Endothelial cell of umbilical vein (primary cell): ENCODE measurements around the gene CSNK2A3. TPM values are rescaled to one million over a fixed set of nuclear protein-coding genes. Genes with fewer than 3 reads are reported as not detected.

ENCODE experiments used
- BruUV-seq: library from RNA; stranded (reverse); fragments of 400-500 nt; replicated peaks from 2 replicates; lab custom pipeline; 2021; lab: Mats Ljungman, UMichigan
- CTCF ChIA-PET: fragments of 300-600, 350-600 bp; sonication (Branson Sonifier 250); formaldehyde crosslinking; loops from one replicate; lab custom pipeline; 2021; ENCODE audit warnings: antibody characterized with exemption, inconsistent platforms; lab: Charles Lee
- POLR2A ChIA-PET: fragments of 300-600, 350-600 bp; sonication (Branson Sonifier 250); formaldehyde crosslinking; loops from one replicate; lab custom pipeline; 2021; ENCODE audit warnings: antibody characterized with exemption, inconsistent platforms; lab: Charles Lee
- DNase-seq: peaks from one replicate; pipeline ENCODE4 v3.0.0-alpha.2; 2011; ENCODE audit warnings: low read depth, low spot score
- FAIRE-seq: peaks from 2 replicates; lab custom pipeline; 2011; peaks lifted over from hg19 to GRCh38; lab: Jason Lieb, UNC
- H2AFZ ChIP-seq: 2 replicates; pipeline ENCODE4 v1.6.0; 2012; ENCODE audit warnings: low read depth, low read length, control low read depth, inconsistent platforms
- H3K27ac ChIP-seq: 2 replicates; pipeline ENCODE4 v1.5.1; 2011; ENCODE audit warnings: low read depth, mild to moderate bottlenecking, control low read depth, low read length, moderate library complexity; ENCODE audit not compliant: insufficient read depth
- H3K27me3 ChIP-seq, 2 experiments: 2 replicates each; pipeline versions ENCODE4 v1.6.0 to v1.6.1; 2011; ENCODE audit warnings: low read length in 2 of 2, mixed read lengths in 1 of 2; ENCODE audit not compliant: control insufficient read depth in 2 of 2, insufficient read depth in 2 of 2
- H3K36me3 ChIP-seq, 2 experiments: 2 replicates in 1 of 2; 3 replicates in 1 of 2; pipeline ENCODE4 v1.5.1; 2011; ENCODE audit warnings: low read length in 2 of 2, mild to moderate bottlenecking in 1 of 2, moderate library complexity in 1 of 2; ENCODE audit not compliant: control insufficient read depth in 2 of 2, insufficient read depth in 2 of 2; ENCODE audit errors: extremely low read depth in 1 of 2
- H3K4me1 ChIP-seq: 3 replicates; pipeline ENCODE4 v1.5.1; 2011; ENCODE audit warnings: mild to moderate bottlenecking, low read length; ENCODE audit not compliant: control insufficient read depth, insufficient read depth; ENCODE audit errors: extremely low read depth
- H3K4me2 ChIP-seq: 2 replicates; pipeline ENCODE4 v1.6.1; 2011; ENCODE audit warnings: low read length, control low read depth, mixed read lengths; ENCODE audit not compliant: insufficient read depth
- H3K4me3 ChIP-seq, 3 experiments: fragments of 200-600 bp in 1 of 3; sonication (generic), shearing (Covaris generic) in 1 of 3; replicated peaks in 1 of 3; 2 replicates each; pipeline ENCODE4 v1.5.1; 2011 to 2016; ENCODE audit warnings: control low read depth in 3 of 3, low read length in 3 of 3, mild to moderate bottlenecking in 2 of 3, inconsistent platforms in 1 of 3, low read depth in 1 of 3, moderate library complexity in 1 of 3; ENCODE audit not compliant: insufficient read depth in 1 of 3
- H3K79me2 ChIP-seq: 2 replicates; pipeline ENCODE4 v1.6.0; 2012; ENCODE audit warnings: low read length, inconsistent platforms; ENCODE audit not compliant: control insufficient read depth, insufficient read depth
- H3K9ac ChIP-seq: replicated peaks from 2 replicates; pipeline ENCODE3; 2011; ENCODE audit warnings: low read length, control low read depth; ENCODE audit not compliant: insufficient read depth; ENCODE audit errors: extremely low read depth
- H3K9me1 ChIP-seq: replicated peaks from 3 replicates; pipeline ENCODE4 v1.6.0; 2011; ENCODE audit warnings: mild to moderate bottlenecking, low read length; ENCODE audit not compliant: control insufficient read depth, insufficient read depth; ENCODE audit errors: extremely low read depth
- H3K9me3 ChIP-seq: replicated peaks from 2 replicates; pipeline ENCODE4 v1.5.1; 2012; ENCODE audit warnings: low read length, inconsistent platforms; ENCODE audit not compliant: control insufficient read depth, insufficient read depth
- H4K20me1 ChIP-seq: replicated peaks from 2 replicates; pipeline ENCODE3; 2011; ENCODE audit warnings: mild to moderate bottlenecking, low read length; ENCODE audit not compliant: control insufficient read depth, insufficient read depth; ENCODE audit errors: extremely low read depth
- EZH2 ChIP-seq: IDR thresholded peaks from 2 replicates; pipeline ENCODE4 v1.6.1; 2012; ENCODE audit warnings: borderline replicate concordance, low read depth, mild to moderate bottlenecking, moderate library complexity, low read length, inconsistent platforms; ENCODE audit not compliant: severe bottlenecking
- FOS ChIP-seq: IDR thresholded peaks from 2 replicates; pipeline ENCODE4 v1.6.1; 2011; ENCODE audit warnings: mild to moderate bottlenecking, low read length, moderate library complexity, borderline replicate concordance; ENCODE audit not compliant: insufficient read depth
- GATA2 ChIP-seq: IDR thresholded peaks from 2 replicates; pipeline ENCODE4 v1.7.0; 2011; ENCODE audit warnings: low read depth, mild to moderate bottlenecking, moderate library complexity, mixed read lengths, low read length; ENCODE audit not compliant: insufficient read length, insufficient read depth
- JUN ChIP-seq: IDR thresholded peaks from 2 replicates; pipeline ENCODE4 v1.6.1; 2011; ENCODE audit warnings: borderline replicate concordance, low read depth; ENCODE audit not compliant: insufficient read length, insufficient read depth
- MYC ChIP-seq: IDR thresholded peaks from one replicate; pipeline ENCODE4 v1.6.1; 2011; ENCODE audit warnings: mild to moderate bottlenecking, low read depth, low read length
- POLR2A ChIP-seq: IDR thresholded peaks from 2 replicates; pipeline ENCODE4 v1.6.1; 2012; ENCODE audit warnings: low read depth, mild to moderate bottlenecking, control low read depth, low read length
- POLR2AphosphoS5 ChIP-seq: IDR thresholded peaks from 2 replicates; pipeline ENCODE4 v1.6.1; 2012; ENCODE audit warnings: low read depth, mild to moderate bottlenecking, control low read depth, low read length, moderate library complexity; ENCODE audit not compliant: insufficient read depth
- dilution Hi-C: fragments of 300-500 bp; cut with MboI; formaldehyde crosslinking; loops from one replicate; pipeline ENCODE4 v1.15.0; 2019; ENCODE audit warnings: low sequenced_read_pairs; ENCODE audit not compliant: extremely low pct_ligation_motif_present
- intact Hi-C: fragments of 100-400 bp; cut with micrococcal nuclease; formaldehyde crosslinking; loops from one replicate; pipeline ENCODE4 v1.10.0; 2022
- polyA plus RNA-seq, 4 experiments: library from polyadenylated mRNA; depleted of rRNA in 3 of 4; stranded (reverse) in 3 of 4; unstranded in 1 of 4; fragments of >200 nt; gene quantifications; 2 replicates each; pipeline versions ENCODE4 v1.2.1 to v1.2.3, GENCODE V29; 2011 to 2012; ENCODE audit warnings: missing spikeins in 1 of 4
- total RNA-seq: library from RNA; stranded (reverse); gene quantifications from 2 replicates; pipeline ENCODE4 v1.2.3, GENCODE V29; 2021
- TF ChIP-seq, protein P1 (sequence below): IDR thresholded peaks from 2 replicates; pipeline ENCODE4 v1.6.1; 2011; ENCODE audit not compliant: insufficient read depth, insufficient read length
- TF ChIP-seq, protein P2 (sequence below), 2 donors: IDR thresholded peaks; 1 replicate in 1 of 2; 2 replicates in 1 of 2; pipeline ENCODE4 v1.5.1; 2011; ENCODE audit warnings: low read length in 2 of 2, mild to moderate bottlenecking in 2 of 2, moderate library complexity in 2 of 2, control low read depth in 1 of 2, inconsistent platforms in 1 of 2, low read depth in 1 of 2; ENCODE audit not compliant: insufficient read depth in 1 of 2; ENCODE audit errors: extremely low read depth in 1 of 2

CSNK2A3 gene
- total and polyA plus RNA-seq, 2 donors (not counting 3 experiments of a cell fraction or from before 2014, with no cell fraction given), result 0.41 TPM; not detected in 1

DNA sequence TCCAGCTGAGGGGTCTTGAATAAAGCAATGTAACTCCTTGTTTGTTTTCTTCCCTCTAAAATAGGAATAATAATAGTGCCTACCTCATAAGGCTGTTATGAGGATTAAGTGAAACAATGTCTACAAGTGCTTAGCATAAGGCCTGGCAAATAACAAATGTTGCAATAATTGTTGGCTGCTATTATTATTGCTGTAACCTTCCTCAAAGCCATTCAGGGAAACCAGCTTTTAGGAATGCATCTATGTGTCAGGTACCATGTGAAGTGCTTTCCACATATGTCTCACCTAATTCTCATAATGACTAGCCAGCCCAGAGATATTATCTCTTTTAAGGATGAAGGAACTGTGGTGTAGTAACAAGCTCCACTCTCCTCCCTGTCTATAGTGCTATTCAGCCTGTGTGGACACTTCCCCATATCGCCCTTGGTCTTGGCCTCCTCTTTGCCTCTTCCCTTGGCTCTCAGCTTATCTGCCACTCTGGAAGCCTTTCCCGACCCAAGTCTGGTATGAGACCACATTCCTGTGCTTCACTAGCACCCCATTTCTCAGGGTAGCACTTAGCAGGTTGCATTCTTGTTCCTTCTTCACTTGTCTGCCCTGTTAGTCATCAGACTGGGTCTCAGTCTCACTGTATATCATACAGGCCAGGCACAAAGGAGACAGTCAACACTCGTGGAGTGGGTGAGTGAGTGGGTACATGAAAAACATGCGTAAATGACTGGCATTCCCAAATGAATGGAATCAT is 23.8 kb downstream of the CSNK2A3 start:
- ChIA-PET POLR2A (no interaction called here), CTCF (interaction anchor here (1.1 kb wide), 1 partner anchor 62 kb away, joined by 3 read pairs; no protein-coding TSS in a partner anchor)
- H3K27me3 ChIP-seq, result no peaks in the 10 kb centered on the region
- H3K4me3 ChIP-seq, result no peak overlapping the region
- no peak for TF ChIP-seq MYC
- no peak for TF ChIP-seq POLR2AphosphoS5
- no peak for TF ChIP-seq EZH2
- no peak for TF ChIP-seq GATA2
- TF ChIP-seq, protein P1, sequence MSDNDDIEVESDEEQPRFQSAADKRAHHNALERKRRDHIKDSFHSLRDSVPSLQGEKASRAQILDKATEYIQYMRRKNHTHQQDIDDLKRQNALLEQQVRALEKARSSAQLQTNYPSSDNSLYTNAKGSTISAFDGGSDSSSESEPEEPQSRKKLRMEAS, result no peak
- TF ChIP-seq POLR2A, result no peak
- no peak for TF ChIP-seq JUN
- no peak for TF ChIP-seq FOS
- TF ChIP-seq, protein P2, sequence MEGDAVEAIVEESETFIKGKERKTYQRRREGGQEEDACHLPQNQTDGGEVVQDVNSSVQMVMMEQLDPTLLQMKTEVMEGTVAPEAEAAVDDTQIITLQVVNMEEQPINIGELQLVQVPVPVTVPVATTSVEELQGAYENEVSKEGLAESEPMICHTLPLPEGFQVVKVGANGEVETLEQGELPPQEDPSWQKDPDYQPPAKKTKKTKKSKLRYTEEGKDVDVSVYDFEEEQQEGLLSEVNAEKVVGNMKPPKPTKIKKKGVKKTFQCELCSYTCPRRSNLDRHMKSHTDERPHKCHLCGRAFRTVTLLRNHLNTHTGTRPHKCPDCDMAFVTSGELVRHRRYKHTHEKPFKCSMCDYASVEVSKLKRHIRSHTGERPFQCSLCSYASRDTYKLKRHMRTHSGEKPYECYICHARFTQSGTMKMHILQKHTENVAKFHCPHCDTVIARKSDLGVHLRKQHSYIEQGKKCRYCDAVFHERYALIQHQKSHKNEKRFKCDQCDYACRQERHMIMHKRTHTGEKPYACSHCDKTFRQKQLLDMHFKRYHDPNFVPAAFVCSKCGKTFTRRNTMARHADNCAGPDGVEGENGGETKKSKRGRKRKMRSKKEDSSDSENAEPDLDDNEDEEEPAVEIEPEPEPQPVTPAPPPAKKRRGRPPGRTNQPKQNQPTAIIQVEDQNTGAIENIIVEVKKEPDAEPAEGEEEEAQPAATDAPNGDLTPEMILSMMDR (IDR thresholded peaks at IDR 0.05; ENCODE audit: extremely low read depth in 1 of 2, insufficient read depth in 1 of 2, low read depth in 1 of 2, low read length in 2 of 2), result no peak
- H3K4me2 ChIP-seq, result no peak overlapping the region
- H3K27ac ChIP-seq, result no peak overlapping the region
- BruUV-seq, result no TSS peak
- H3K9me3 ChIP-seq, result no peaks in the 10 kb centered on the region
- no peak overlapping the region for H2AFZ ChIP-seq
- no peaks in the 10 kb centered on the region for H3K79me2 ChIP-seq
- dilution Hi-C loops (no loop called here), intact Hi-C loops (no loop called here)
- no peaks in the 10 kb centered on the region for H3K4me1 ChIP-seq
- H3K36me3 ChIP-seq, result no peaks in the 10 kb centered on the region
- H3K9ac ChIP-seq, result no peak overlapping the region
- no peaks in the 10 kb centered on the region for H4K20me1 ChIP-seq
- no peak for DNase-seq
- no peak for FAIRE-seq
- no peaks in the 10 kb centered on the region for H3K9me1 ChIP-seq
